ENCODE measurements around the gene DLGAP1. TPM values are rescaled to one million over a fixed set of nuclear protein-coding genes. Genes with fewer than 3 reads are reported as not detected.

DLGAP1 gene
- total RNA-seq, 1 experiment from 2014 or later = 23.0 TPM

DNA sequence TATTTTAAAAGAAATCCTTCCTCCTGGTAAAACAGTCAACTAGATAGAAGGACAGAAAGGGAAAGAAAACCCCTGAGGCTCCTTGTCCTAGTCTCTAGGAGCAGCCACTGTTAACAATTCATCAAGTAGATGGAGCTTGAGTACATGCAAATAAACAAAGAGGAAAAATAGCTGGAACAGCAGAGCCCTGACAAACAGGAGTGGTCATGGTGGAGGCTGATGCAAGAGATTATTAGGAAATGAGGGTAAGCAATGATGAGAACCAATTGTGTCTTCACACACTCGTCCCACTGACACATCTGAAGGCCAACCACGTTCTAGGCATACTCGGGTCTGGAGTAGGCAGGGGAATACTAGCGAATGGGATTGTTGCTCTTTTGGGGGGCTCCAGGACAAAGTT lies 9.2 kb downstream of the DLGAP1 start:
- peaks cover 15% of the 10 kb centered on the region for H3K9me3 Mint-ChIP-seq
- no peak overlapping the region for H3K27ac Mint-ChIP-seq
- no peaks in the 10 kb centered on the region for H3K27me3 Mint-ChIP-seq (ENCODE audit: low read depth)
- POLR2A ChIA-PET = no interaction called here
- no peak overlapping the region for H3K4me3 Mint-ChIP-seq
- CTCF ChIA-PET = interaction anchor here (1.0 kb wide), 1 partner anchor 339 kb away, joined by 4 read pairs; no protein-coding TSS in a partner anchor
- ATAC-seq = peak; percentile 19
- peaks cover 16% of the 10 kb centered on the region for H3K36me3 Mint-ChIP-seq
- peaks cover 54% of the 10 kb centered on the region for H3K4me1 Mint-ChIP-seq
- no peak for DNase-seq (ENCODE audit: low spot score)
- no peak for TF ChIP-seq NR3C1 (CRISPR knock-in tag; conservative IDR thresholded peaks at IDR 0.05; ENCODE audit: low read depth)
- TF ChIP-seq EMX1 (CRISPR knock-in tag; IDR thresholded peaks at IDR 0.05) = no peak
- TF ChIP-seq, protein P1, sequence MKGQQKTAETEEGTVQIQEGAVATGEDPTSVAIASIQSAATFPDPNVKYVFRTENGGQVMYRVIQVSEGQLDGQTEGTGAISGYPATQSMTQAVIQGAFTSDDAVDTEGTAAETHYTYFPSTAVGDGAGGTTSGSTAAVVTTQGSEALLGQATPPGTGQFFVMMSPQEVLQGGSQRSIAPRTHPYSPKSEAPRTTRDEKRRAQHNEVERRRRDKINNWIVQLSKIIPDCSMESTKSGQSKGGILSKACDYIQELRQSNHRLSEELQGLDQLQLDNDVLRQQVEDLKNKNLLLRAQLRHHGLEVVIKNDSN (CRISPR knock-in tag; IDR thresholded peaks at IDR 0.05) = no peak
- TF ChIP-seq ZNF396 (CRISPR knock-in tag; IDR thresholded peaks at IDR 0.05; ENCODE audit: borderline replicate concordance) = no peak
- no peak for TF ChIP-seq ELF4 (CRISPR knock-in tag; IDR thresholded peaks at IDR 0.05; ENCODE audit: low read depth)
- no peak for TF ChIP-seq ZNF219 (CRISPR knock-in tag; IDR thresholded peaks at IDR 0.05; ENCODE audit: borderline replicate concordance)
- TF ChIP-seq TEAD1 (CRISPR knock-in tag; IDR thresholded peaks at IDR 0.05) = no peak
- TF ChIP-seq, protein P2, sequence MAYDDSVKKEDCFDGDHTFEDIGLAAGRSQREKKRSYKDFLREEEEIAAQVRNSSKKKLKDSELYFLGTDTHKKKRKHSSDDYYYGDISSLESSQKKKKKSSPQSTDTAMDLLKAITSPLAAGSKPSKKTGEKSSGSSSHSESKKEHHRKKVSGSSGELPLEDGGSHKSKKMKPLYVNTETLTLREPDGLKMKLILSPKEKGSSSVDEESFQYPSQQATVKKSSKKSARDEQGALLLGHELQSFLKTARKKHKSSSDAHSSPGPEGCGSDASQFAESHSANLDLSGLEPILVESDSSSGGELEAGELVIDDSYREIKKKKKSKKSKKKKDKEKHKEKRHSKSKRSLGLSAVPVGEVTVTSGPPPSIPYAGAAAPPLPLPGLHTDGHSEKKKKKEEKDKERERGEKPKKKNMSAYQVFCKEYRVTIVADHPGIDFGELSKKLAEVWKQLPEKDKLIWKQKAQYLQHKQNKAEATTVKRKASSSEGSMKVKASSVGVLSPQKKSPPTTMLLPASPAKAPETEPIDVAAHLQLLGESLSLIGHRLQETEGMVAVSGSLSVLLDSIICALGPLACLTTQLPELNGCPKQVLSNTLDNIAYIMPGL (CRISPR knock-in tag; IDR thresholded peaks at IDR 0.05) = no peak
- no peak for TF ChIP-seq SMAD4 (CRISPR knock-in tag; IDR thresholded peaks at IDR 0.05)
- TF ChIP-seq, protein P3, sequence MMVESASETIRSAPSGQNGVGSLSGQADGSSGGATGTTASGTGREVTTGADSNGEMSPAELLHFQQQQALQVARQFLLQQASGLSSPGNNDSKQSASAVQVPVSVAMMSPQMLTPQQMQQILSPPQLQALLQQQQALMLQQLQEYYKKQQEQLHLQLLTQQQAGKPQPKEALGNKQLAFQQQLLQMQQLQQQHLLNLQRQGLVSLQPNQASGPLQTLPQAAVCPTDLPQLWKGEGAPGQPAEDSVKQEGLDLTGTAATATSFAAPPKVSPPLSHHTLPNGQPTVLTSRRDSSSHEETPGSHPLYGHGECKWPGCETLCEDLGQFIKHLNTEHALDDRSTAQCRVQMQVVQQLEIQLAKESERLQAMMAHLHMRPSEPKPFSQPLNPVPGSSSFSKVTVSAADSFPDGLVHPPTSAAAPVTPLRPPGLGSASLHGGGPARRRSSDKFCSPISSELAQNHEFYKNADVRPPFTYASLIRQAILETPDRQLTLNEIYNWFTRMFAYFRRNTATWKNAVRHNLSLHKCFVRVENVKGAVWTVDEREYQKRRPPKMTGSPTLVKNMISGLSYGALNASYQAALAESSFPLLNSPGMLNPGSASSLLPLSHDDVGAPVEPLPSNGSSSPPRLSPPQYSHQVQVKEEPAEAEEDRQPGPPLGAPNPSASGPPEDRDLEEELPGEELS (CRISPR knock-in tag; IDR thresholded peaks at IDR 0.05) = no peak

- CTCF ChIA-PET = no interaction called here
- ATAC-seq = no peak
These were observed 10.8 kb downstream of the DLGAP1 start for GRCh38 chr18:4444306-4444705.

More at GRCh38 chr18:4444306-4444705, 10.8 kb downstream of the DLGAP1 start:
- H3K27me3 Mint-ChIP-seq (ENCODE audit: low read depth) = no peaks in the 10 kb centered on the region
- POLR2A ChIA-PET = no interaction called here
- H3K4me1 Mint-ChIP-seq = peaks cover 42% of the 10 kb centered on the region
- TF ChIP-seq, protein P4, sequence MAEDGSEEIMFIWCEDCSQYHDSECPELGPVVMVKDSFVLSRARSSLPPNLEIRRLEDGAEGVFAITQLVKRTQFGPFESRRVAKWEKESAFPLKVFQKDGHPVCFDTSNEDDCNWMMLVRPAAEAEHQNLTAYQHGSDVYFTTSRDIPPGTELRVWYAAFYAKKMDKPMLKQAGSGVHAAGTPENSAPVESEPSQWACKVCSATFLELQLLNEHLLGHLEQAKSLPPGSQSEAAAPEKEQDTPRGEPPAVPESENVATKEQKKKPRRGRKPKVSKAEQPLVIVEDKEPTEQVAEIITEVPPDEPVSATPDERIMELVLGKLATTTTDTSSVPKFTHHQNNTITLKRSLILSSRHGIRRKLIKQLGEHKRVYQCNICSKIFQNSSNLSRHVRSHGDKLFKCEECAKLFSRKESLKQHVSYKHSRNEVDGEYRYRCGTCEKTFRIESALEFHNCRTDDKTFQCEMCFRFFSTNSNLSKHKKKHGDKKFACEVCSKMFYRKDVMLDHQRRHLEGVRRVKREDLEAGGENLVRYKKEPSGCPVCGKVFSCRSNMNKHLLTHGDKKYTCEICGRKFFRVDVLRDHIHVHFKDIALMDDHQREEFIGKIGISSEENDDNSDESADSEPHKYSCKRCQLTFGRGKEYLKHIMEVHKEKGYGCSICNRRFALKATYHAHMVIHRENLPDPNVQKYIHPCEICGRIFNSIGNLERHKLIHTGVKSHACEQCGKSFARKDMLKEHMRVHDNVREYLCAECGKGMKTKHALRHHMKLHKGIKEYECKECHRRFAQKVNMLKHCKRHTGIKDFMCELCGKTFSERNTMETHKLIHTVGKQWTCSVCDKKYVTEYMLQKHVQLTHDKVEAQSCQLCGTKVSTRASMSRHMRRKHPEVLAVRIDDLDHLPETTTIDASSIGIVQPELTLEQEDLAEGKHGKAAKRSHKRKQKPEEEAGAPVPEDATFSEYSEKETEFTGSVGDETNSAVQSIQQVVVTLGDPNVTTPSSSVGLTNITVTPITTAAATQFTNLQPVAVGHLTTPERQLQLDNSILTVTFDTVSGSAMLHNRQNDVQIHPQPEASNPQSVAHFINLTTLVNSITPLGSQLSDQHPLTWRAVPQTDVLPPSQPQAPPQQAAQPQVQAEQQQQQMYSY (CRISPR knock-in tag; IDR thresholded peaks at IDR 0.05) = no peak
- TF ChIP-seq NFYB (CRISPR knock-in tag; conservative IDR thresholded peaks at IDR 0.05; ENCODE audit: low read depth) (no peak), CREB1 (CRISPR knock-in tag; IDR thresholded peaks at IDR 0.05) (no peak), SMAD3 (CRISPR knock-in tag; IDR thresholded peaks at IDR 0.05; ENCODE audit: borderline replicate concordance) (no peak), FOXP1 (CRISPR knock-in tag; IDR thresholded peaks at IDR 0.05; ENCODE audit: borderline replicate concordance) (no peak), ESRRA (CRISPR knock-in tag; IDR thresholded peaks at IDR 0.05; ENCODE audit: borderline replicate concordance) (no peak), MYBL2 (CRISPR knock-in tag; IDR thresholded peaks at IDR 0.05) (no peak), ELF4 (CRISPR knock-in tag; IDR thresholded peaks at IDR 0.05; ENCODE audit: low read depth) (no peak), TCF7 (CRISPR knock-in tag; IDR thresholded peaks at IDR 0.05; ENCODE audit: low read depth) (no peak), E2F4 (CRISPR knock-in tag; IDR thresholded peaks at IDR 0.05; ENCODE audit: borderline replicate concordance, low read depth) (no peak), ATF3 (CRISPR knock-in tag; conservative IDR thresholded peaks at IDR 0.05) (no peak), RELA (CRISPR knock-in tag; IDR thresholded peaks at IDR 0.05; ENCODE audit: borderline replicate concordance) (no peak)
- TF ChIP-seq, protein P5, sequence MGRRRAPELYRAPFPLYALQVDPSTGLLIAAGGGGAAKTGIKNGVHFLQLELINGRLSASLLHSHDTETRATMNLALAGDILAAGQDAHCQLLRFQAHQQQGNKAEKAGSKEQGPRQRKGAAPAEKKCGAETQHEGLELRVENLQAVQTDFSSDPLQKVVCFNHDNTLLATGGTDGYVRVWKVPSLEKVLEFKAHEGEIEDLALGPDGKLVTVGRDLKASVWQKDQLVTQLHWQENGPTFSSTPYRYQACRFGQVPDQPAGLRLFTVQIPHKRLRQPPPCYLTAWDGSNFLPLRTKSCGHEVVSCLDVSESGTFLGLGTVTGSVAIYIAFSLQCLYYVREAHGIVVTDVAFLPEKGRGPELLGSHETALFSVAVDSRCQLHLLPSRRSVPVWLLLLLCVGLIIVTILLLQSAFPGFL (CRISPR knock-in tag; IDR thresholded peaks at IDR 0.05; ENCODE audit: borderline replicate concordance) = no peak
- no peak overlapping the region for H3K4me3 Mint-ChIP-seq
- H3K36me3 Mint-ChIP-seq = peaks cover 16% of the 10 kb centered on the region
- H3K27ac Mint-ChIP-seq = no peak overlapping the region
- H3K9me3 Mint-ChIP-seq = peaks cover 15% of the 10 kb centered on the region
- no peak for DNase-seq (ENCODE audit: low spot score)

Data from WTC11 (cell line).